AG04449 (cell line): ENCODE measurements around the gene SLC5A6.

Experiments
- CTCF ChIA-PET: fragments of 350-600 bp; formaldehyde crosslinking; extraction: SDS; loops from one replicate; lab custom pipeline; 2021; ENCODE audit warnings: antibody characterized with exemption; lab: Yijun Ruan, JAX
- POLR2A ChIA-PET: fragments of 400-600, 350-600 bp; formaldehyde crosslinking; extraction: SDS; loops from one replicate; lab custom pipeline; 2020; ENCODE audit warnings: antibody characterized with exemption, inconsistent platforms; lab: Yijun Ruan, JAX
- DNase-seq: peaks from one replicate; pipeline ENCODE4 v3.0.0-alpha.2; 2010; ENCODE audit warnings: low read depth, low spot score
- H3K4me3 ChIP-seq: 2 replicates; pipeline ENCODE4 v1.5.1; 2011; ENCODE audit warnings: low read depth, mild to moderate bottlenecking, control low read depth, low read length
- CTCF ChIP-seq: IDR thresholded peaks from one replicate; pipeline ENCODE4 v1.5.1; 2011; ENCODE audit warnings: mild to moderate bottlenecking, moderate library complexity, low read length, control low read depth, inconsistent platforms; ENCODE audit not compliant: insufficient read depth; ENCODE audit errors: missing control alignments

The SLC5A6 gene

GRCh38 chr2:27216416-27217137, 4.5 kb upstream of the SLC5A6 start:
- peak overlapping the region; percentile 87 for H3K4me3 ChIP-seq
- no peak for DNase-seq
- POLR2A ChIA-PET = no interaction called here
- CTCF ChIA-PET = interaction anchor here (0.6 to 2.5 kb wide), 12 partner anchors 10 to 119 kb away, joined by 3 to 8 read pairs (median 4); partner anchors contain the start of genes PREB and TRIM54
- no peak for TF ChIP-seq CTCF

- DNase-seq = no peak
- TF ChIP-seq CTCF = no peak
- no peak overlapping the region for H3K4me3 ChIP-seq
- ChIA-PET CTCF (interaction anchor here (0.9 to 1.4 kb wide), 3 partner anchors 23 to 88 kb away, joined by 3 to 5 read pairs (median 4); no protein-coding TSS in a partner anchor), POLR2A (no interaction called here)
Observed at GRCh38 chr2:27214941-27215340, 2.9 kb upstream of the SLC5A6 start.

- peak overlapping the region; percentile 91 for H3K4me3 ChIP-seq
- ChIA-PET CTCF (interaction anchor here (0.7 to 1.8 kb wide), 6 partner anchors 21 to 115 kb away, joined by 3 to 8 read pairs (median 4); no protein-coding TSS in a partner anchor), POLR2A (interaction anchor here (0.9 to 1.4 kb wide), 2 partner anchors 68 to 79 kb away, joined by 3 to 5 read pairs; partner anchors contain the start of gene PREB)
- TF ChIP-seq CTCF = no peak
- no peak for DNase-seq
Observed at GRCh38 chr2:27212626-27213471, 781 bp upstream of the SLC5A6 start.

- ChIA-PET POLR2A (interaction anchor here (0.9 to 1.4 kb wide), 2 partner anchors 69 to 77 kb away, joined by 3 to 5 read pairs; partner anchors contain the start of gene PREB), CTCF (interaction anchor here (1.1 to 1.9 kb wide), 7 partner anchors 20 to 115 kb away, joined by 3 to 8 read pairs (median 5); no protein-coding TSS in a partner anchor)
- no peak for TF ChIP-seq CTCF
- DNase-seq = no peak
- peak overlapping the region; percentile 91 for H3K4me3 ChIP-seq
Observed at GRCh38 chr2:27211241-27211942, 676 bp downstream of the SLC5A6 start.

- no peak for DNase-seq
- no peak overlapping the region for H3K4me3 ChIP-seq
- ChIA-PET POLR2A (no interaction called here), CTCF (interaction anchor here (0.9 to 1.4 kb wide), 2 partner anchors 15 to 94 kb away, joined by 3 read pairs; no protein-coding TSS in a partner anchor)
- TF ChIP-seq CTCF = no peak
Observed at GRCh38 chr2:27209621-27210401, 2.3 kb downstream of the SLC5A6 start.
